Panc1 (cell line): Measurements from ENCODE around the gene CXCR1. TPM values are rescaled to one million over a fixed set of nuclear protein-coding genes. Genes with fewer than 3 reads are reported as not detected.
A peak's percentile ranks its signal among the peaks of the same experiment; 100 is the strongest.

ENCODE experiments used
- ATAC-seq: fragments of 200-7000 bp; cut with Tn5 transposase; 2 replicates; pipeline ENCODE4 v1.9.1; 2020; ENCODE audit warnings: mild to moderate bottlenecking, moderate library complexity
- BruUV-seq: library from RNA; stranded (reverse); fragments of 400-500 nt; replicated peaks from 2 replicates; lab custom pipeline; 2021; lab: Mats Ljungman, UMichigan
- CTCF ChIA-PET: fragments of 300-600 bp; sonication (Branson Sonifier 250); formaldehyde crosslinking; loops from one replicate; lab custom pipeline; 2022; ENCODE audit warnings: antibody characterized with exemption; lab: Charles Lee
- POLR2A ChIA-PET: fragments of 300-600 bp; sonication (Branson Sonifier 250); formaldehyde crosslinking; loops from one replicate; lab custom pipeline; 2022; ENCODE audit warnings: antibody characterized with exemption; lab: Charles Lee
- DNase-seq: peaks from one replicate; pipeline ENCODE4 v3.0.0-alpha.2; 2010; ENCODE audit warnings: low read depth, low spot score
- H3K27ac ChIP-seq: 2 replicates; pipeline ENCODE4 v1.5.1; 2011; ENCODE audit warnings: mild to moderate bottlenecking, low read length, inconsistent platforms
- H3K27me3 ChIP-seq: fragments of 200-500 bp; sonication (Bioruptor generic); 2 replicates; pipeline ENCODE4 v1.6.0; 2014; ENCODE audit warnings: low read length, inconsistent platforms; ENCODE audit not compliant: control insufficient read depth, insufficient read depth
- H3K36me3 ChIP-seq: fragments of 200-500 bp; sonication (Bioruptor generic); 2 replicates; pipeline ENCODE4 v1.5.1; 2014; ENCODE audit warnings: inconsistent platforms, mild to moderate bottlenecking, low read length, moderate library complexity; ENCODE audit not compliant: control insufficient read depth, insufficient read depth
- H3K4me1 ChIP-seq: 2 replicates; pipeline ENCODE4 v1.5.1; 2011; ENCODE audit warnings: inconsistent platforms, mild to moderate bottlenecking, low read length, moderate library complexity; ENCODE audit not compliant: control insufficient read depth, insufficient read depth
- H3K4me3 ChIP-seq, 2 experiments: 2 replicates each; pipeline ENCODE4 v1.5.1; 2011 to 2012; ENCODE audit warnings: low read depth in 2 of 2, low read length in 2 of 2, mild to moderate bottlenecking in 2 of 2, inconsistent platforms in 1 of 2, moderate library complexity in 1 of 2
- H3K9me3 ChIP-seq: fragments of 200-500 bp; sonication (Bioruptor generic); 2 replicates; pipeline ENCODE4 v1.5.1; 2014; ENCODE audit warnings: low read depth, mild to moderate bottlenecking, inconsistent platforms, low read length, moderate library complexity; ENCODE audit not compliant: control insufficient read depth, insufficient read depth
- CTCF ChIP-seq: fragments of 450-650 bp; IDR thresholded peaks from 2 replicates; pipeline ENCODE4 v1.5.1; 2017; ENCODE audit warnings: mild to moderate bottlenecking
- POLR2AphosphoS5 ChIP-seq: IDR thresholded peaks from 2 replicates; pipeline ENCODE4 v1.6.1; 2012; ENCODE audit warnings: mild to moderate bottlenecking, low read depth, low read length, moderate library complexity
- REST ChIP-seq, 2 experiments: IDR thresholded peaks; 2 replicates each; pipeline ENCODE4 v1.6.1; 2011 to 2012; ENCODE audit warnings: low read depth in 2 of 2, control low read depth in 1 of 2, low read length in 1 of 2, mild to moderate bottlenecking in 1 of 2, moderate library complexity in 1 of 2; ENCODE audit not compliant: insufficient read depth in 1 of 2
- SIN3A ChIP-seq: IDR thresholded peaks from 2 replicates; pipeline ENCODE4 v1.6.1; 2012; ENCODE audit warnings: low read depth, mild to moderate bottlenecking, low read length, moderate library complexity, borderline replicate concordance; ENCODE audit not compliant: insufficient read depth
- TCF7L2 ChIP-seq: IDR thresholded peaks from 2 replicates; pipeline ENCODE4 v1.6.1; 2011; ENCODE audit warnings: mild to moderate bottlenecking, low read depth, low read length, inconsistent platforms
- in situ Hi-C: cut with HindIII; loops from 2 replicates; pipeline ENCODE4 v1.10.0; 2016; ENCODE audit warnings: low sequenced_read_pairs, low pct_unique_long_range_greater_than_20kb
- intact Hi-C: fragments of 100-400 bp; cut with micrococcal nuclease; formaldehyde crosslinking; loops from one replicate; pipeline ENCODE4 v1.10.0; 2022; ENCODE audit not compliant: unreplicated experiment
- total RNA-seq: library from RNA; stranded (reverse); gene quantifications from one replicate; pipeline ENCODE4 v1.2.1, GENCODE V29; 2021; ENCODE audit not compliant: unreplicated experiment

CXCR1 gene
- total RNA-seq, 1 experiment from 2014 or later = not detected

GRCh38 chr2:218129458-218130135 is 37.2 kb downstream of the CXCR1 start:
- POLR2A ChIA-PET = no interaction called here
- Histone ChIP-seq H3K36me3 (no peaks in the 10 kb centered on the region), H3K4me3 (no peak overlapping the region), H3K27ac (no peak overlapping the region), H3K4me1 (no peaks in the 10 kb centered on the region), H3K27me3 (0 out of 2 replicates have a peak, but pooled peaks cover 3% of the 10 kb centered on the region), H3K9me3 (no peaks in the 10 kb centered on the region)
- TF ChIP-seq SIN3A (no peak), TCF7L2 (no peak), POLR2AphosphoS5 (no peak), CTCF (no peak), REST (IDR thresholded peaks at IDR 0.05; ENCODE audit: insufficient read depth in 1 of 2, low read depth in 2 of 2, low read length in 1 of 2) (no peak)
- no TSS peak for BruUV-seq
- ATAC-seq = no peak
- CTCF ChIA-PET = no interaction called here
- in situ Hi-C loops = no loop called here
- intact Hi-C loops = no loop called here
- DNase-seq = no peak

GRCh38 chr2:218128781-218129457 is 37.8 kb downstream of the CXCR1 start:
- peak; percentile 13; the same call in 1 of the 2 replicates for ATAC-seq
- H3K27ac ChIP-seq = no peak overlapping the region
- no TSS peak for BruUV-seq
- POLR2A ChIA-PET = no interaction called here
- no peak overlapping the region for H3K4me3 ChIP-seq
- no peaks in the 10 kb centered on the region for H3K4me1 ChIP-seq
- in situ Hi-C loops (no loop called here), intact Hi-C loops (no loop called here)
- no peaks in the 10 kb centered on the region for H3K36me3 ChIP-seq
- no peaks in the 10 kb centered on the region for H3K9me3 ChIP-seq
- DNase-seq = no peak
- CTCF ChIA-PET = no interaction called here
- TF ChIP-seq TCF7L2 = no peak
- no peak for TF ChIP-seq CTCF
- no peak for TF ChIP-seq SIN3A
- no peak for TF ChIP-seq REST (IDR thresholded peaks at IDR 0.05; ENCODE audit: insufficient read depth in 1 of 2, low read depth in 2 of 2, low read length in 1 of 2)
- H3K27me3 ChIP-seq = 0 out of 2 replicates have a peak, but pooled peaks cover 3% of the 10 kb centered on the region
